IPS-18c (cell line): ENCODE results near the gene CALY.

ENCODE experiments used
- H3K4me3 ChIP-seq: 2 replicates; pipeline ENCODE4 v1.7.0; 2013; ENCODE audit warnings: low read depth, mild to moderate bottlenecking, low read length, moderate library complexity; ENCODE audit not compliant: insufficient read depth
- H3K9me3 ChIP-seq: one replicate; pipeline ENCODE4 v1.6.1; 2013; ENCODE audit warnings: mild to moderate bottlenecking, low read length, moderate library complexity; ENCODE audit not compliant: control insufficient read depth, insufficient read depth

The CALY gene

DNA sequence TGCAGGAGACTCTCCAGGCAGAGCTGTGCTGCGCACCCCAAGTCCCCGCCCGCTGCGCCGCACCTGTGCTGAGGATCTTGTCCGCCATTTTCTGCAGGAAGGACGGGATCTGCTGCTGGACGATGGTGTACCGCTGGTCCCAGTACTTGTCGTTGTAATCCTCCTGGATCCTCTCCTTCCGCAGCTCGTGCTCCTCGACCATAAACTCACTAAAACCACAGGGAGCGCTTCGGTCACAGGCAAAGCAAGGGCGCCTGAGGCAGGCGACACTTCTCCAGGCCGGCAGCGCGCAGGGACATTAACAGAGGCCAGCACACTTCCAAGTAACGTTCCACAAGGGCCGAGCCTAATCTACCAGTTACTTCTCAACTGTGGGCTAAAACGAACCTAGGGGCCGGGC is 46.9 kb downstream of the CALY start:
- H3K4me3 ChIP-seq = no peak overlapping the region

DNA sequence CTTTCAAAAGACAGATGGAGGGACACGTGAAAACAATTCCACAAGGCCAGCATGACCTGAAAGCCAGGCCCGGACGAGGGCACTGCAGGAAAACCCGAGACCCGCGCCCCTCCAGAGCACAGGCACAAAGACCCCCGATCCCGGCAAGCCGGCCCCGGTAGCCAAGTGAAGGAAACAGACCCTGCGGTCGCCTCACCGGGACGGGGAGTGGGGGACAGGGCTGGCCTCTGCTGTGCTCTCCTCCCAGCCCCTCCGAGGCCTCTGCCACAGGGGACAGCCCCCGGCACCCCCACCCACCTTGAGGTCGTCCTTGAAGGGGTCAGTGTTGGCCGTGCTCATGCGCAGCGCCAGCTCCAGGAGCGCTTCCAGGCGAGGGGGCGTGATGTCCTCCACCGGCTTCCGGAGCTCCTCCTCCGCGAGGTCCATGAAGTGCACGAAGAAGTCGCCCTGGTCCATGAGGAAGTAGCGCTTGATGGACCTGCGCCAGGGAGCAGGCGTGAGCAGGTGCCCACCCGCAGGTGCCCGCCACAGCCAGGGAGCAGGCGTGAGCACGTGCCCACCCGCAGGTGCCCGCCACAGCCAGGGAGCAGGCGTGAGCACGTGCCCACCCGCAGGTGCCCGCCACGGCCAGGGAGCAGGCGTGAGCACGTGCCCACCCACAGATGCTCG is 48.7 kb downstream of the CALY start:
- Histone ChIP-seq H3K4me3 (no peak overlapping the region), H3K9me3 (no peaks in the 10 kb centered on the region)

More for the DNA sequence above, 46.9 kb downstream of the CALY start:
- H3K9me3 ChIP-seq = no peaks in the 10 kb centered on the region

DNA sequence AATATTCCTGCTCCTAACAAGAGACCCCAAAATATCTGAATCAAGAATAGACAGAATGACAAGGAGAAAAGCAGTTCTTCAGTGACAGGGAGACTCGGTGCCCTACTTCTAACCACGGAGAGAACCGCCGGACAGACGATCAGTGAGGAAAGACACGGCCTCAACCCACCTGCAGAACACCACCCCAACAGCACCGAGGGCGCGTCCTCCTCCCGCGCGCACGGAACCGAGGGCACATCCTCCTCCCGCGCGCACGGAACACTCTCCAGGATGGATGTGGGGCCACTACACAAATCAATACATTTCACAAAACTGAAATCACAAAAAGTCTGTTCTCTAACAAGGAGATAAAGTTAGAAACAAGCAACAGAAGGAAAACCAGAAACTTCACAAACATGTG is 50.3 kb downstream of the CALY start:
- Histone ChIP-seq H3K9me3 (no peaks in the 10 kb centered on the region), H3K4me3 (no peak overlapping the region)

DNA sequence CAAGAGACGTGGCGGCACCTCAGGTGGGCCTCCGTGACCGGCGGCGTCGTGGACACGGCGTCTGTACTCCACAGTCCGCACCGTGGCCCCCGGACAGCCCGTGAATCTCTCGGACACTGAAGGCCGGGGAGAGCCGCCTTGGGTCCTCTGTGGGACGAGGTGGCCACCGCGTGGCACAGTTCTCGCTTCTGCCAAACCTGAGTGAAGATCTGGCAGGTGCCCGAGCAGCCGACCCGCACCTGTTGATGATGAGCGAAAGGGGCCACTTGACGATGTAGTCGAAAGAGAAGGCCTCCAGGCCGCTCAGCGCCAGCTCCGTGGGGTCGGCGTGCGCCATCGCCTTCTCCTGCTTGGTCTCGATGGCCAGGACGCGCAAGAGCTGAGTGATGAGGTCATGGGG is 51.5 kb downstream of the CALY start:
- no peaks in the 10 kb centered on the region for H3K9me3 ChIP-seq
- no peak overlapping the region for H3K4me3 ChIP-seq

DNA sequence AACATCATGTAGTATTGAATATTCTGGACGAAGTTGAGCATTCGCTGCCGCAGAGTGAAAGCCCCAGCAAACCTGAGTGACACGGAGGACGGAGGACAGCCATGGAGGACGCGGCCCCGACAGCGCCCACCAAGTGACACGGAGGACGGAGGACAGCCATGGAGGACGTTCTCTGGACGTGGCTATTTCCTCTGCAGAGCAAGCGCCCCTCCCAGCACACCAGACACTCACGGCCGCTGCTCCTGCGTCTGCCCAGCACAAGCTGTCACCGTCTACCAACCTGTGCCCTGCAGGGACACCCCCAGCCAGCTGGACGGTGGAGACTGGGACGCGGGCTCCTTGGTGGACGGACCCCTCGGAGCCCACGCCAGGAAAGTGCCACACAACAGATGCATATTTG is 52.8 kb downstream of the CALY start:
- Histone ChIP-seq H3K4me3 (no peak overlapping the region), H3K9me3 (no peaks in the 10 kb centered on the region)

DNA sequence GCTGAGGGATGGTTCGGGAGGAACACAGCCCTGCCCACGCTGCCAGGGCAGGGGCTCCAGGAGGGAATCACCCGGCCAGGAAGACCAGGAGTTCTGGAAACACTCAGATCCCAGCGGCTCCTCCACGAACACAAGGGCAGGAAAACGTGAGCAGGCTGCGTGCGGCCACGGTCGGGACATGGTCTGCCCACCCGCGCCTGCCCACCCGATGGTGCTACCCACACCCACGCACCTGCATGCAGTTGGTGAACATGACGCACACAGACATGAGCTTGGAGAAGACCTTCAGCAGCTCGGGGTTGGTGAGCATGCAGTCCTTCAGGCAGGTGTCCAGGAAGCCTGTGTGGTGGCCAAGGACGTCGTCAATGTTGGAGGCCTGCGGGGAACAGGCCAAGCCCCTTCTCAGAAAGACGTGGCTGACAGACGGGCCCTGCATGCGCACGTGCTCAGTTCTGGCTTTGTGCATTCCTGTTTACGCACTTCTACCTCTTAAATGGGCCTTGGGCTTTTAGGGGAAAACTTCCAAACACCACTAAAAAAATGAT is 53.8 kb downstream of the CALY start:
- Histone ChIP-seq H3K4me3 (no peak overlapping the region), H3K9me3 (no peaks in the 10 kb centered on the region)

DNA sequence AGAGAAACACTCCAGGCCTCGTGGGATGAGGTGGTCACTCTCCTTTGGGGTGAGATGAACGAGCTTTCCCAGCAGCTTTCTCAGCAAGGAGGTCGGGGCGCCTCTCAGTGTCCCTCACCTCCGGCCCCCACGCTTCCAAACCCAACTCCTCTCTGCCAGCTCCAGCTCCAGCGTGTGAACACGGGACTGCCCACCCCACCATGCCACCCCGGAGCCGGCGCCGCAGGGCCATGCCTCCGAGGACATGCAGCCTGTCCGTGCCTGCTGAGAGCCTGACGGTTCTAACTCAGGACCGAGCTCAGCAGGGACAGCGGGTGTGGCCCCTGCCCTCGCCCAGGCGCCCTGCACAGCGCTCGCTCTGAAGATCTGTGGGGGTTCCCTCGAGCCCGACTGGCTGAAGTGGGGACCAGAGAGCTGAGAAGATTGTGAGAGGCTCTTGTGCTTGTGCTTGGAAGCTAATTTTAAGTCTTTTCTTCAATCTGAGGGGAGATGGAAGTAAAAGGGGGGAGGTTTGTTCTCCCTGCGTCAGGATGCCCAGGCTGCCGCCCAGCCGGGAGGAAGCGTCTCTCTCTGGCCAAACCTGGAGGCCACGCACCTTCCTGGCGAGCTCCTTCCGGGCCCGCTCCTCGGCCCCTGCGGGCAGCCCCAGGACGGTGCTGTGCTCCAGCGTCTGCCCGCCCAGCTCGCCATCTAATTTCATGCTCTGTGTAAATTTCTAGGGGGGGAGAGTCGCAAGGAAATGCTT is 54.9 kb downstream of the CALY start:
- H3K4me3 ChIP-seq = no peak overlapping the region

DNA sequence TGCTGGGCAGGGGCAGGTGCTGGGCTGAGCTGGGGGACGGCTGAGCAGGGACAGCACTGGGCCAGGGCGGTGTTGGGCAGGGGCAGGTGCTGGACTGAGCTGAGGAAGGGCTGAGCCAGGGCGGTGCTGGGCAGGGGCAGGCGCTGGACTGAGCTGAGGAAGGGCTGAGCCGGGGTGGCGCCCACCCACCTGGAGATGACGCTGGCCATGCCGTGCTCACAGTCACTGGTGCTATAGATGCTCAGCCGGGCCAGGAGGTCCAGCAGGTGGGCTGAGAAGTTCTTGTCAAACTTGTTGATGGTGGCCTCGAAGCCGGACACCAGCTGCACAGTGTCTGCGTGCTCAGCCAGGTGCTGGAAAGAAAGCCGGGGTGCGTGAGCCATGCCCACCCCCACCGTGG is 55.6 kb downstream of the CALY start:
- Histone ChIP-seq H3K9me3 (no peaks in the 10 kb centered on the region), H3K4me3 (no peak overlapping the region)

More for the DNA sequence above, 54.9 kb downstream of the CALY start:
- no peaks in the 10 kb centered on the region for H3K9me3 ChIP-seq

DNA sequence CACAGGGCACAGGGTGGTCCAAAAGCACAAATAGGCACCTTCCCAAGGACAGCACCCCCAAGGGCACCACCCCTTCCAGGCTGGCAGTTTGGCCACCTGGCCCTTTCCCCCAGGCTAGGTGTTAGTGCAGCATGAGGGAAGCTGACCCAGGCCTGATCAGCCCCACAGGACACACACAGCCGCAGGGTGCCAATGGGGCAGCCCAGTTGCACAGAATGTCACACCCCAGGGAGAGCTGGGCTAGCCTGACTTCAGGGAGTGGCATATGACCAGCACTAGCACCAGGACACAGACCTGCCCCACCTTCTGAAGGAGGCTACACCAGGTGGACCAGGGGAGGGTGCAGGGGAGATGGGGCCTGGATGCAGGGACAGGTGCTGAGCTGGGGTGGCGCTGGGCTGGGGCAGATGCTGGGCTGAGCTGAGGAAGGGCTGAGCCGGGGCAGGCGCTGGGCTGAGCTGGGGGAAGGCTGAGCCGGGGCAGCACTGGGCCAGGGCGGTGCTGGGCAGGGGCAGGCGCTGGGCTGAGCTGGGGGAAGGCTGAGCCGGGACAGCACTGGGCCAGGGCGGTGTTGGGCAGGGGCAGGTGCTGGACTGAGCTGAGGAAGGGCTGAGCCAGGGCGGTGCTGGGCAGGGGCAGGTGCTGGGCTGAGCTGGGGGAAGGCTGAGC is 56.2 kb downstream of the CALY start:
- Histone ChIP-seq H3K4me3 (no peak overlapping the region), H3K9me3 (no peaks in the 10 kb centered on the region)

DNA sequence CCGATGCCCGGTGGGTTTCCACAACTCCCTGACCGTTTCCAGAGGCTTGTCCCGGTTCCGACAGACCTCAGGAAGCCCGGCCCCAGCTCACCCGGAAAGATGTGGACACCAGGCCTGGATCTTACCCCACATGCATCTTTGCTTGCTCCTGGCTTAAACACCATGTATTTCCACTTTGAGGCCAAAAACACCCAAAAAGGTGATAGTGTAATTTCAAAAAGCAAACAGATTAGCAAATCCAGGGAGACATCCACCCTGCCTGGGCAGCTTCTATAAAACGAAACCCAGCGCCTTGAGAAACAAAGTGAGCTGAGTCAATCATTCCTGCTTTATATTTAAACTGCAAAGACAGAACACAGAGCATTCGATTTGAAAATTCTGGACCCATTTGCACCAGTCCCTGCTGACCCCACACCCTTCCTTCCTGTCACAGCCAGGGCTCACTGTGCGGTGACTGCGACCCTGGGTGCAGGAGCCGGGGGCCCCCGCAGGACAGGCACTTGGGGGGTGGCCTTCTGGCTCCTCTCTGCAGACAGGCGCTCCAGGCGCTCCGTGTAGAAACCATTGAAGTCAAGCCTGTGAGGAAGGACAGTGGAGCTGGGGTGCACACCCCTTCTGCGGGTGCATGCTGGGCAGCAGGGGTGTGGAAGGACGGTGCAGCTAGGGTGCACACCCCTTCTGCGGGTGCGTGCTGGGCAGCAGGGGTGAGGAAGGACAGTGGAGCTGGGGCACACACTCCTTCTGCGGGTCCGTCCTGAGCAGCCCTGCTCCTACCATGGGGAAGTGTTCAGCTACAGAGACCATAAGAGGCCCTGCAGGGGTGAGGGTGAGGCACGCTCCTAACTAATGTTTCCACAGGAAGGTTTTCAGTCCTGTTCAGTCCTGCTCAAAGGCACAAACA is 57.1 kb downstream of the CALY start:
- H3K4me3 ChIP-seq = no peak overlapping the region
- no peaks in the 10 kb centered on the region for H3K9me3 ChIP-seq

DNA sequence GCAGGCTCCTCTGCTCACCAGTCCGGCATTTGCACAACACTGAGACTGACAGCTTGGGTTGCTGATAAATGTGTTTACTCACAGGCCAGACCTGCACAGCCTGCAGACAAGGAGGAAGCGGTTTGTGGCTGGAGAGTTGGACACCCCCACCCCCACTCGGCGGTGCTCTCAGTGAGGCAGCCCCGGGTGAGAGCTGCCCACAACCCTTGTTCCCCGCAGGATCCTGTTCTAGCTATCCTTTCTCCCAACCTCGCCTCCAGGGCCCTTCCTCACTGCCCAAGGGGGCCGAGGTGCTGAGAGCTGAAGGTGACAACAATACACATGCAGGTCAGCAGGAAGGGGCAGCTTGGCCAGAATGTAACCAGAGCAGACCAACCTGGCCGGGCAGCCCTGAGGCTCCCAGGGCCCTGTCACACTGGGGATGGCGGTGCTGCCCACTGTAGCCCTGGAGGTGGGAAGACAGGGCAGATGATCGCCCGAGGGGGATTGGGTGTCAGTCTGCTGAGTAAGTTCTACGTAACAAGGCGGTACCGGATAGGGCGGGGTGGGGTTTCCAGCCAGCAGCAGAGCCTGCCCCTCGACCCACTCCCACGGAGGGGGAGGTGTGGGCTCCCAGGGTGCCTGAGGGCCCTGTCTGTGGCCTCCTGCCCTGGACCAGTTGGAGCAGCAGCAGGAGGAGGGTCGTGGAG is 58.0 kb downstream of the CALY start:
- Histone ChIP-seq H3K9me3 (no peaks in the 10 kb centered on the region), H3K4me3 (no peak overlapping the region)

DNA sequence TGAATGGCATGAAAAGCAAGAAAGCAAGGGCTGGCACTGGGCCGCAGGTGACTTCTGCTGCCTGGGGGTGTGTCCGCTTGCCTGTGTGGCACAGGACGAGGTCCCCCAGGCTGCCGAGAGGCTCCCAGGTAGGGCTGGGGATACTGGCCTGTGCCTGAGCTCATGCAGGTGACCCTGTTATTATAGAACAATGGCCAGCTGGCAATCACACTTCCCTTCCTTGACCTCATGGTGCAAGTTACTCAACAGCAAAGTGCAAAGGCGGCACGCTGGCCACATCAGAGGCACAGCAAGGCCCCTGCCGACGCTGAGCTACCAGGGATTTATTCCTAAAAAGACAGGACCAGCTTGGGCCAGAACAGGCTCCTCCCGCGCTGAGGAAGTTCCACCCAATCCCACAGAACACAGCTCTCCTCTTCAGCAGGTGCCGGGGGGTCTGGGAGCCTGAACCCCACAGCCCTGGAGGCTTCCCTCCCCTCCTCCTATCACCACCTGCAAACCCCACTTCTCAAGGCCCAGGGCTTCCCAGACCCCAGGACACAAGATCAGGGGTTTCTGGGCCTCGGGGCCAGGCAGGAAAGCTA is 58.6 kb downstream of the CALY start:
- no peaks in the 10 kb centered on the region for H3K9me3 ChIP-seq
- no peak overlapping the region for H3K4me3 ChIP-seq

DNA sequence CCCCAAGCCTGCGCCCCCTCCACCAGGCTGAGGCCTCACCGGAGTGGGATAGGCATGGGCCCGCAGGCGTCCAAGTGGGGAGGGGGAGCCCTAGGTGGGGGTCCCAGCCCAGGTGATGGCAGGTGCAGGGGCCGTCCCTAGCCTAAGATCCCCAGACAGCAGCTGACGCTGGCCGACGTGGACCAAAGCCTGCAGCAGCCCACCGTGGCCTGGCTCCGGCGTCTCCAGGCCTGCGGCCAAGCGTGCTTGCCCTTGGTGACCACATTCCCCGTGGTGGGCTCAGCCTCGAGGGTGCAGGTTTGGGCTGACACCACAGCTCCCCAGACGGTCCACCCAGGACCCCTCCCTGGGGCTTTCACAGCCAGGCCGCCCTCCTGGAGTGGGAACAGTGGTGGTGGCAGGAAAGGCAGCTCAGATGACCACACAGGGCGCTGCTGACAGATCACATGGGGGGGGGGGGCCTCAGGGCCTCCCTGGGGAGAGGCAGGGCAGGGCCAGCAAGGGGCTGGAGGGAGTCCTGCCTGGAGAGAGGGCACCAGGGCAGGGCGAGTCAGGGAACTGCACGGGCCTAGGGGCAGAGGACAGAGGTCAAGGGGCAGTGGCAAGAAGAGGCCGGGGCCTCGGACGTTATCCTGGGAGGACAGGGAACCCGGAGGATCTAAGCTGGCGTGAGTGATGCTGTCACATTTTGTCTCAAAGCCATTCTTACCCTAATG is 59.3 kb downstream of the CALY start:
- peak overlapping the region; percentile 28 for H3K4me3 ChIP-seq
- no peaks in the 10 kb centered on the region for H3K9me3 ChIP-seq

DNA sequence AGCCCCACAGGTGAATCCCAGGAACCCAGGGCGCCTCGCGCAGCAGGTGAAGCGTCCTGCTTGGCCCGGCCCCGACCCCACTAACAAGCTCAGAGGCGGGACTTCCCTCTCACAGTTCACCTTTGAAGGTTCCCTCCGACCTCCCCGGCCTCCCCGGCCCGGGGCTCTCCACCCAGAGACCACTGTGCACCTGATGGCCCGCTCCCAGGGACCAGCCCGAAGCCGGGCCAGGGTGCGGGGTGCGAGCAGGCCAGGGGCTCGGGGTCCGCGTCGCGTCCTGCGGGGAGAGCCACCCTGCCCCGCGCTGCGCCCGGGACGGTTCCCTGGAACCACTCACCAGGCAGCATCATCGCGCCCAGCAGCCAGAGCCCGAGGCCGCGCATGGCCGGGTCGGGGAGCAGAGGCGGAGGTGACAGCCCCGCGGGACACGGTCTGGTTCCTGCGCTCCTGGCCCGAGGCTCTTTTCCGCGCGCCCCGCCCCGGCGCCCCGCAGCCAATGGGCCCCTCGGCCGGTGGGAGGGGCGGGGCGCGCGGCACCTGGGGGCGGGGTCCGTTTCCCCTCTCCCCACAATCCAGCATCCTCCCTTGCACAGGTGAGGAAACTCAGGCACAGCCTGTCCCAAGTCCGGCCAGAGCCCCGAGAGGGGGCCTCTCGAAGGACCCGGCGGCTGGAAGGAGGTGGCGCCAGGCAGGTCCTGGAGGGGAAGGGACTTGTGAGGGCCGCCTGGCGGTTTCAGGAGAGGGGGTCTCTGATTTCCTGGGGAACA is 60.1 kb downstream of the CALY start, which contains the start of gene ADAM8:
ADAM8 (minus strand) TSS at position 434 of the 767 bp plus-strand sequence; CDS start at position 383, 51 bp downstream.
- no peaks in the 10 kb centered on the region for H3K9me3 ChIP-seq
- peak within 1 kb of the TSS; percentile 40 for H3K4me3 ChIP-seq

DNA sequence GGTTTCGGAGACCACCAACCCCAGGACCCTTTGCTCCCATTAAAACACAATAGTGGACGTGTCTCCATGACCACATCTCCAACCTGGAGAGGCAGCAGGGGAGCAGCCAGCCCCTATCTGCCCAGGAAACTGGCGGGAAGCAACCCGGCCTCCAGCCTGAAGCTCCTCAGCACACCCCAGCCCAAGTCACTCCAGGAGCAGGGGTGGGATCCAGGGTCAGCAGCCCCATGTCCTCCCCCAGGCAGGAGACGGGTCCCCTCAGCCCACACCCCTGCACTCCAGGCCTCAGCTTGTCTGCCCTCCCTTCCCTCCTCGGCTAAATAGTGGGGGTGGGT is 60.6 kb downstream of the CALY start:
- peak overlapping the region; percentile 40; the same call in 1 of the 2 replicates for H3K4me3 ChIP-seq
- no peaks in the 10 kb centered on the region for H3K9me3 ChIP-seq
